ENCODE results near the gene TSPEAR. TPM values are rescaled to one million over a fixed set of nuclear protein-coding genes. Genes with fewer than 3 reads are reported as not detected.

TSPEAR gene
- total RNA-seq, 1 donor = not detected

GRCh38 chr21:44653656-44654575, 57.5 kb downstream of the TSPEAR start:
- no peak for DNase-seq (ENCODE audit: low read depth)
- TF ChIP-seq CTCF (IDR thresholded peaks at IDR 0.05; ENCODE audit: insufficient read depth, low read length) = no peak
- no peak overlapping the region for H3K4me3 ChIP-seq (ENCODE audit: low read depth, low read length)

- no peak overlapping the region for H3K4me3 ChIP-seq (ENCODE audit: low read depth, low read length)
- TF ChIP-seq CTCF (IDR thresholded peaks at IDR 0.05; ENCODE audit: insufficient read depth, low read length) = no peak
- DNase-seq (ENCODE audit: low read depth) = no peak
Measured at GRCh38 chr21:44653123-44653522, 58.2 kb downstream of the TSPEAR start.

GRCh38 chr21:44650973-44651675, 60.2 kb downstream of the TSPEAR start:
- no peak overlapping the region for H3K4me3 ChIP-seq (ENCODE audit: low read depth, low read length)
- DNase-seq (ENCODE audit: low read depth) = no peak
- TF ChIP-seq CTCF (IDR thresholded peaks at IDR 0.05; ENCODE audit: insufficient read depth, low read length) = no peak

GRCh38 chr21:44650265-44650972, 61.0 kb downstream of the TSPEAR start:
- TF ChIP-seq CTCF (IDR thresholded peaks at IDR 0.05; ENCODE audit: insufficient read depth, low read length) = no peak
- no peak overlapping the region for H3K4me3 ChIP-seq (ENCODE audit: low read depth, low read length)
- no peak for DNase-seq (ENCODE audit: low read depth)

GRCh38 chr21:44649521-44650100, 61.8 kb downstream of the TSPEAR start:
- DNase-seq (ENCODE audit: low read depth) = no peak
- H3K4me3 ChIP-seq (ENCODE audit: low read depth, low read length) = no peak overlapping the region
- TF ChIP-seq CTCF (IDR thresholded peaks at IDR 0.05; ENCODE audit: insufficient read depth, low read length) = no peak

GRCh38 chr21:44648557-44649311, 62.6 kb downstream of the TSPEAR start:
- no peak for DNase-seq (ENCODE audit: low read depth)
- no peak for TF ChIP-seq CTCF (IDR thresholded peaks at IDR 0.05; ENCODE audit: insufficient read depth, low read length)
- no peak overlapping the region for H3K4me3 ChIP-seq (ENCODE audit: low read depth, low read length)
